ENCODE results near the gene SCUBE1.

Gene SCUBE1

GRCh38 chr22:43227239-43227630, 115.9 kb downstream of the SCUBE1 start:
- H3F3A ChIP-seq (ENCODE audit: insufficient read depth, low read length): no peaks in the 10 kb centered on the region
- no peak overlapping the region for H3K4me2 ChIP-seq (ENCODE audit: low read length)
- H3K36me3 ChIP-seq (ENCODE audit: insufficient read depth, low read length): no peaks in the 10 kb centered on the region
- H3K9ac ChIP-seq (ENCODE audit: low read length): no peak overlapping the region
- H4K20me1 ChIP-seq (ENCODE audit: insufficient read depth, low read length): no peaks in the 10 kb centered on the region
- H3K27ac ChIP-seq (ENCODE audit: low read depth, low read length, poor library complexity, severe bottlenecking): no peak overlapping the region
- H3K9me2 ChIP-seq (ENCODE audit: low read depth, low read length): no peaks in the 10 kb centered on the region
- no peak overlapping the region for H2AFZ ChIP-seq (ENCODE audit: low read length)
- TF ChIP-seq CTCF (IDR thresholded peaks at IDR 0.05; ENCODE audit: low read length) (no peak), EZH2 (IDR thresholded peaks at IDR 0.05; ENCODE audit: borderline replicate concordance, low read length) (no peak)
- no peak overlapping the region for H3K4me3 ChIP-seq (ENCODE audit: low read depth, low read length, poor library complexity, severe bottlenecking)
- H3K27me3 ChIP-seq (ENCODE audit: insufficient read depth, low read length): peaks cover 9% of the 10 kb centered on the region; the same call in 1 of the 2 replicates
- no peaks in the 10 kb centered on the region for H3K9me3 ChIP-seq (ENCODE audit: low read length)
- no peaks in the 10 kb centered on the region for H3K4me1 ChIP-seq (ENCODE audit: insufficient read depth, low read length, severe bottlenecking)
- no peaks in the 10 kb centered on the region for H3K79me2 ChIP-seq (ENCODE audit: insufficient read depth, low read length)

DNA sequence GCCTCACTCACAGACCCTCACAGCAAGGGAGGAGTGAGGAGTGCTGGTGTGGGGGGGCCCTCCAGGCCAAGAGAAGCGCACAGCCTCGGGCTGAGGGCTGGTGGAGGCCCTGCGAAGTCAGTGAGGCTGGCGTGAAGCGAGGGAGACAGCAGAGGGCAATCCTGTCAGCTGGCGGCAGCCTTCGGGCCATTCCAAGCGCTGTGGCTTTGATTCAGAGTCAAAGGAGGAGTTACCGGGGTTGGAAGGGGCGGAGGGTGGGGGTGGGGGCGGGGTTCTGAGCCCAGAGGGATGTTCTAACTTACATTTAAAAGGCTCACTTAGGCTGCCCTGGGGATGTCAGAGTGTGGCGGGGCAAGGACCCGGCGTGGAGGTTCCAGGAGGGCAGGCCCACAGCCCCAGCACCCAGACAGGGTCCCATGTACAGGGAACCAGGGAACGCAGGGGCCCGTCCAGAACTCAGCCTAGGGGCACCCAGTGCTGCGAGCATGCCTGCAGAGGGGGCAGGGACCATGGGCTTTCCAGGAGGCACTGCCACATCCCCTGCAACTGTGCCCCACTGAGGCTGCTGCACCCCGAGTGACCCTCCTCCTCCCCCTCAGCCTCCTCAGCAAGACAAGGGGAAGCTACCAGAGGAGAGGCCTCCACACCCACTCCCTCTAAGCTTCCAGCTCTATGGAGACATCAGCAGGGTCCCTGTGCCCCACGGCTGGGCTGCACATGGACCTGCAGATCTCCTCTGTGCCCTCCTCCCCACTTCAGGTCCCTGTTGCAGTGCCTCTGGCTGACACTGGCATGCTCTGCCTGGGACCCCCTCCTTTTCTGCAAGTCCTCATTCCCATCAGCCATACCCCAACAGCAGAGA, 116.6 kb downstream of the SCUBE1 start:
- H3K4me3 ChIP-seq (ENCODE audit: low read depth, low read length, poor library complexity, severe bottlenecking): no peak overlapping the region
- TF ChIP-seq EZH2 (IDR thresholded peaks at IDR 0.05; ENCODE audit: borderline replicate concordance, low read length): no peak
- TF ChIP-seq CTCF (IDR thresholded peaks at IDR 0.05; ENCODE audit: low read length): no peak
- H3K4me2 ChIP-seq (ENCODE audit: low read length): no peak overlapping the region
- no peak overlapping the region for H2AFZ ChIP-seq (ENCODE audit: low read length)
- no peaks in the 10 kb centered on the region for H3F3A ChIP-seq (ENCODE audit: insufficient read depth, low read length)
- no peaks in the 10 kb centered on the region for H3K79me2 ChIP-seq (ENCODE audit: insufficient read depth, low read length)
- H3K27ac ChIP-seq (ENCODE audit: low read depth, low read length, poor library complexity, severe bottlenecking): no peak overlapping the region
- no peaks in the 10 kb centered on the region for H4K20me1 ChIP-seq (ENCODE audit: insufficient read depth, low read length)
- H3K9me3 ChIP-seq (ENCODE audit: low read length): no peaks in the 10 kb centered on the region
- no peaks in the 10 kb centered on the region for H3K36me3 ChIP-seq (ENCODE audit: insufficient read depth, low read length)
- H3K9ac ChIP-seq (ENCODE audit: low read length): no peak overlapping the region
- no peaks in the 10 kb centered on the region for H3K9me2 ChIP-seq (ENCODE audit: low read depth, low read length)
- peaks cover 9% of the 10 kb centered on the region; the same call in 1 of the 2 replicates for H3K27me3 ChIP-seq (ENCODE audit: insufficient read depth, low read length)
- no peaks in the 10 kb centered on the region for H3K4me1 ChIP-seq (ENCODE audit: insufficient read depth, low read length, severe bottlenecking)

GRCh38 chr22:43225609-43226008, 117.6 kb downstream of the SCUBE1 start:
- TF ChIP-seq CTCF (IDR thresholded peaks at IDR 0.05; ENCODE audit: low read length) (no peak), EZH2 (IDR thresholded peaks at IDR 0.05; ENCODE audit: borderline replicate concordance, low read length) (no peak)
- H2AFZ ChIP-seq (ENCODE audit: low read length): no peak overlapping the region
- no peaks in the 10 kb centered on the region for H3K4me1 ChIP-seq (ENCODE audit: insufficient read depth, low read length, severe bottlenecking)

More at GRCh38 chr22:43225609-43226008, 117.6 kb downstream of the SCUBE1 start:
- Histone ChIP-seq H3K27ac (ENCODE audit: low read depth, low read length, poor library complexity, severe bottlenecking) (no peak overlapping the region), H3F3A (ENCODE audit: insufficient read depth, low read length) (no peaks in the 10 kb centered on the region), H3K9me2 (ENCODE audit: low read depth, low read length) (no peaks in the 10 kb centered on the region), H4K20me1 (ENCODE audit: insufficient read depth, low read length) (no peaks in the 10 kb centered on the region), H3K9me3 (ENCODE audit: low read length) (no peaks in the 10 kb centered on the region), H3K4me2 (ENCODE audit: low read length) (no peak overlapping the region), H3K27me3 (ENCODE audit: insufficient read depth, low read length) (peaks cover 9% of the 10 kb centered on the region; the same call in 1 of the 2 replicates), H3K36me3 (ENCODE audit: insufficient read depth, low read length) (no peaks in the 10 kb centered on the region), H3K4me3 (ENCODE audit: low read depth, low read length, poor library complexity, severe bottlenecking) (no peak overlapping the region), H3K9ac (ENCODE audit: low read length) (no peak overlapping the region), H3K79me2 (ENCODE audit: insufficient read depth, low read length) (no peaks in the 10 kb centered on the region)

Data from OCI-LY1 (cell line).